ENCODE measurements around the gene GMPR. TPM values are rescaled to one million over a fixed set of nuclear protein-coding genes. Genes with fewer than 3 reads are reported as not detected.
"Not testable (repeated sequence)": the region's sequence is repeated elsewhere in the genome, so short reads cannot be mapped to it uniquely, and the experiment has no call there.

GMPR gene
- total RNA-seq, 1 experiment from 2014 or later = 8.9 TPM

DNA sequence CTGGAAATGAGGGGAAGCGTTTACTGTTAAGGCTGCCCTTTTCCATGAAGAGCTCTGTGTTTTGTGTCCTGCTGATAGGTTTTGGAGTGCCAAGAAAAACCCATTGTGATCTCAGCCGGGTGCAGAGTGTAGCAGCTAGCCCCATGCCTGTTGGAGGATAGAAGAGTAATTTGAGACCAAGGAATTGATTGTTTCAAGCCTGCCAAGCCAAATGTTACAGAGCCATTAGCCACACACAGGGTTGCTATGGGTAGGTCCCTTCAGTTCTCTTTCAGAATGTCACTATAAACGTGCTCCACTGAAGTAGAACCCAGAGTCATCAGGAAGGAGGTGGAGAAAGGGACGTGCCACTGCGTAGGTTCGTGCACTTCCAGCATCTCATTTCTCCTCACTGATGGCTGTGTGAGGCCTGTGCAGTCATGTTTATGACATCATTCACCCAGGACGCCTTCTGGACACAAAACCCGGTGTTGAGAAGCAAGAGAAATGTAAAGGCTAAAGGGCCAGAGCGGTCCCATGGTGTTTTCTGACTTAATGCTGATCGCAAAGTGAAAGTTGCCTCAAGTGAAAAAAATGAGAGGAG, 6.6 kb downstream of the GMPR start:
- no peak for DNase-seq (ENCODE audit: low spot score)

- DNase-seq (ENCODE audit: low spot score) = no peak
Observed at GRCh38 chr6:16248271-16248853, 10.0 kb downstream of the GMPR start.

DNA sequence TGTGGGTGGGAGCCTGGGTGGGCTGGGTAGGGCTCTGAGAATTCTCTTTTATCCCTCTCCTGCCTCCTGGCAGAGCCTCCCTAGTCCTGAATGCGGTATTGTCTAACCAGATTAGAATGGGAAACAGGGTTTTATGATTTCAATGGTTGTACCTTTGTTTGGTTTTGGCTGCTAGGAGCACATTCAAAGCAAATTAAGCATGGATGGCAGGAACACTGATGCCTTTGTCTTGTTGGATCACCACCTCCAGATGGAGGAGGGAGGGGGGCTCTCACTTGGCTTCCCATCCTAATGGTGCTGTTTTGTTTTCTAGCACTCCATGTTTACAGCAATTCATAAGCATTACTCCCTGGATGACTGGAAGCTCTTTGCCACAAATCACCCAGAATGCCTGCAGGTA, 11.6 kb downstream of the GMPR start:
- DNase-seq (ENCODE audit: low spot score) = no peak

DNA sequence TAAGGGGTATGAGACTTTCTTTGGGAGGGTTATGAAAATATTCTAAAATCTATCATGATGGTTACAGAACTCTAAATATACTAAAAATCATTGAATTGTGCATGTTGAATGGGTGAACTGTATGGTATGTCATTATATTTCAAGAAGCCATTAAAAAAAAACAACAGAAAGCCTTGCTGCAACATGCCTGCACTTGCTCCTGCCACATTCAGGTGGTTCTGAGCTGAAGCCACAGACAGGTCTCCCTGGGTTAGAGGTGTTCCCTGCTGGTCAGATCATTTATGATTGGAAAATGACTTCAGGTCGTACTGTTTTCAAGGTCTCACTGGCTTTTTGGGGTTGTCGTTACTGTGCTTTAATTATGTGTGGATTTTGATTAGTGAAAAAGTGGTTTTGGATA, 13.3 kb downstream of the GMPR start:
- no peak for DNase-seq (ENCODE audit: low spot score)

- DNase-seq (ENCODE audit: low spot score) = no peak
Observed at GRCh38 chr6:16252686-16253299, 14.4 kb downstream of the GMPR start.

- DNase-seq (ENCODE audit: low spot score) = no peak
Observed at GRCh38 chr6:16253399-16254144, 15.2 kb downstream of the GMPR start.

DNA sequence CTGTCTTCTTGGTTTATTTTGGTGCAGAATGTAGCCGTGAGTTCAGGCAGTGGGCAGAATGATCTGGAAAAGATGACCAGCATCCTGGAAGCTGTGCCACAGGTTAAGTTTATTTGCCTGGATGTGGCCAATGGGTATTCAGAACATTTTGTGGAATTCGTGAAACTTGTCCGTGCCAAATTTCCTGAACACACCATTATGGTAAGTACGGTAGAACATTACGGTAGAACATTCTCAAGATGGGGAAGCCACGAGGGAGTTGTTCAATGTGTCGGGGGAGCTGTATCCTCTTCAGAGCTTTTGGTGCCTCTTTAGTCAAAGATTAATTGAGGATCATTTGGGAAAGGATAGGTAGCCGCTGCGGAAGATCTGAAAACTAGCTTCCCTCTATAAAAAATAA, 16.1 kb downstream of the GMPR start:
- DNase-seq (ENCODE audit: low spot score) = no peak

- no peak for DNase-seq (ENCODE audit: low spot score)
Observed at GRCh38 chr6:16256781-16257180, 18.4 kb downstream of the GMPR start.

GRCh38 chr6:16257999-16258708, 19.8 kb downstream of the GMPR start:
- no peak for DNase-seq (ENCODE audit: low spot score)

DNA sequence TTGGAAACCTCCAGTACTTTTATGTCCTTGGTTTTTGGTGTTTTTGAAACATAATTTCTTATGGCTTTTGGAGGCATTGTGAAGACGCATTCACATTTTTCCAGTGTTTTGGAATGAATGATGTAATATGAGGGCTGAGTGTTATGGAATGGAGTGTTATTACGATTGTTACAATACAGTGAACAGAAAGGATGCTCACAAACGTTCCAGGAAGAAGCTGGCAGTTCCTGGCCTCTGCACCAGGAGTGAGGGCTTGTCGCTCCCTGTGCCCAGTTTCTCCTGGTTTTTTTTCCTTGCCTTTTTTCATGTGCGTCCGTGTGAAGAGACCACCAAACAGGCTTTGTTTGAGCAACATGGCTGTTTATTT, 20.3 kb downstream of the GMPR start:
- DNase-seq (ENCODE audit: low spot score) = no peak

GRCh38 chr6:16259604-16260003, 21.2 kb downstream of the GMPR start:
- not testable (repeated sequence) for DNase-seq (ENCODE audit: low spot score)

- not testable (repeated sequence) for DNase-seq (ENCODE audit: low spot score)
Observed at GRCh38 chr6:16260602-16261001, 22.2 kb downstream of the GMPR start.

DNA sequence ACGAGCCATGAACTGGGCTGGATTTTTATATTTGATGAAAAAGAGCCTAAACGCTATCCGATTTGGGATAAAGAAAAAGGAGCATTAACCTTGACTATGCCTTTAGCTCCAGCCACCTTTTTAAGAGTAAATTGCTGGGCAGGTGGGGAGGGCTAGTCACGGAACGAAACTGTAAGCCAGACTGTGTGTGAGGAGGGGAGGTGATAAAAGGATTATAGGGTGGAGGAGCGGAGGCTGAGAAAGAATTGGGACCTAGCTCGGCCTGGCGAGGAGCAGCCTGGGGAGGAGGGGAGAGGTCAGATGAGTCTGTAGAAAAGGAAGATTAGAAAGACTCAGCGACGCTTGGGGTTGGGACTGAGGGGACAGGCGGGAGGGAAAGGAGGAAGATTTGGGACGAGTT, 24.4 kb downstream of the GMPR start:
- DNase-seq (ENCODE audit: low spot score) = not testable (repeated sequence)

- DNase-seq (ENCODE audit: low spot score) = not testable (repeated sequence)
Observed at GRCh38 chr6:16263464-16264099, 25.2 kb downstream of the GMPR start.

GRCh38 chr6:16264785-16265184, 26.4 kb downstream of the GMPR start:
- DNase-seq (ENCODE audit: low spot score) = no peak

- DNase-seq (ENCODE audit: low spot score) = no peak
Observed at GRCh38 chr6:16265351-16266341, 27.3 kb downstream of the GMPR start.

DNA sequence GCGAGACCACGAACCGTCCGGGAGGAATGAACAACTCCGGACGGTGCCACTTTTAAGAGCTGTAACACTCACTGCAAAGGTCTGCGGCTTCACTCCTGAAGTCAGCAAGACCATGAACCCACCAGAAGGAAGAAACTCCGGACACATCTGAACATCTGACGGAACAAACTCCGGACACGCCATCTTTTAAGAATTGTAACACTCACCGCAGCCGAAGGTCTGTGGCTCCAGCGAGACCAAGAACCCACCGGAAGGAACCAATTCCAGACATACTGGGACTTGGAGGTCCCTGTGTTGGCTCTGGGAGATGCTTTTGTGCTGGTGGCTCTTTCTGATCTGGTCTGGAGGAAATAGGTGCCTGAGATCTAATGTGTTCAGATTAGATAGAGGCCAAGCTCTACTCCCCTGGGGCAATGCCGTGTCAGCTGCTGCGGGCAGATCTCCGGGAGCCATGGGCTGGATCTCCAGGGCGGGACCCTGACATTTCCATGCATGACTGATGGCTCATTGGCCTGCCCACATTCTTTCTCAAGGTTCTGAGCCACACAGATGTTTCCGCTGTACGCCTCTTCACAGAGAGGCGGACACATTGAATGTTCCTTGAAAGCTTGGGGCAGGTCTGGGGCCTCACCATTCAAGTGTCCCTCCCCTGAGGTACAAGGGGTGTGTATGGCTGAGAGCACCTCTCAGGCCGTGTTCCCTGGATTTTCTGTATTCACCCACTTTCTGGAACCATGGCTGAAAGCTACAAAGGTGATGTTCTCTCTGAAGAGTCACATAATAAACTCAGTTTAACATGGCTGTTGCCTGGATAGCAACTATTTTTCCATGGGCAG, 29.3 kb downstream of the GMPR start:
- no peak for DNase-seq (ENCODE audit: low spot score)

GRCh38 chr6:16269442-16270070, 31.2 kb downstream of the GMPR start:
- DNase-seq (ENCODE audit: low spot score) = not testable (repeated sequence)

DNA sequence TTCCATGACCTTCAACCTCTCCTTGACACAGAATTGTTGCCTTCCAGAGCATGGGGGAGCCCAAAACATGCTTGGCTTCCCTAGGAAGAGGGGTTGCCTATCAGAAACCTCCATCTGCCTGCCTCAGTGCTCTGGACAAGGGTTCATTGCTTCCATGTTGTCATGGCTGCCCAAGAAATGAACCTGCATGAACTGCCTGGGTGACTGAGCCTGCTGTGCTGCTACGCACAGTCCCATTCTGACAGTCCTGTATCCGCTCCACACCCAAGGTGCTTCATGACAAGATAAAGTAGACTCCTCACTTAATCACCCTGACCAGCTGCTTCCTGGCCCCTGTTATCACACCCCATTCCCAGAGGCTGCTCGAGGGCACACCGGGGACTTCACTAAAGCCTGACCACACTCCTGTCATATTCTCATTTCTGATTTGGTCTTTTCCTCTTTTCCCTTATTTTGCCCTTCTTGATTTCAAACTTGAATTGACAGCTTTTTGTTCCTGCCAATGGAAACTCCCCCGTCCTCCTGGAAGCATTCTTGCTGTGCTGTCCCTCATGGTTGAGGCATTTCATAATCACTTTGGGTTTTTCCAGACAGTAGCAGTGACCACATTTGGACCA, 31.9 kb downstream of the GMPR start:
- DNase-seq (ENCODE audit: low spot score) = no peak

Measured in H4 (cell line).